Fibroblast of lung (primary cell): ENCODE results near the gene ZNF282.

ENCODE experiments used
- EZH2 ChIP-seq: IDR thresholded peaks from 2 replicates; pipeline ENCODE4 v1.5.1; 2012; ENCODE audit warnings: low read length, control low read depth, mild to moderate bottlenecking; ENCODE audit errors: missing control alignments
- TF ChIP-seq, protein P1 (sequence below), 2 donors: IDR thresholded peaks in 1 of 2; conservative IDR thresholded peaks in 1 of 2; 1 replicate in 1 of 2; 2 replicates in 1 of 2; pipeline ENCODE4 v1.5.1; 2011 to 2012; ENCODE audit warnings: low read length in 2 of 2, control low read depth in 1 of 2, inconsistent platforms in 1 of 2, low read depth in 1 of 2, mild to moderate bottlenecking in 1 of 2

DNA sequence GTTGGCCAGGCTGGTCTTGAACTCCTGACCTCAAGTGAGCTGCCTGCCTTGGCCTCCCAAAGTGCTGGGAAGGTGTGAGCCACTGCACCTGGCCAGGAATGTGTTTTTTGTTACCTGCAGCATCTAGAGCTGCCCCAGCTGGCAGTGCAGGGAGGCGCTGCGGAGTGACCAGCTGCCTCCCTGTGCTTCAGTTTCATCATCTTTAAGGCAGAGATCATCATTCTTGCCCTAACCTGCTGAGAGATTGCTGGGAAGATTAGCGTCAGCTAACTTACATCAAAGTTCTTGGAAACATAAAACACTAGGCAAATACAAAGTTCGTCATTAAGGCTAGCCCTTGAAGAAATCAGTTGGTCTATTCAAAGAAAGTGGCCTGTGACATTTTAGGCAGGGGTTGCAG is 2.3 kb downstream of the ZNF282 start:
- TF ChIP-seq, protein P1, sequence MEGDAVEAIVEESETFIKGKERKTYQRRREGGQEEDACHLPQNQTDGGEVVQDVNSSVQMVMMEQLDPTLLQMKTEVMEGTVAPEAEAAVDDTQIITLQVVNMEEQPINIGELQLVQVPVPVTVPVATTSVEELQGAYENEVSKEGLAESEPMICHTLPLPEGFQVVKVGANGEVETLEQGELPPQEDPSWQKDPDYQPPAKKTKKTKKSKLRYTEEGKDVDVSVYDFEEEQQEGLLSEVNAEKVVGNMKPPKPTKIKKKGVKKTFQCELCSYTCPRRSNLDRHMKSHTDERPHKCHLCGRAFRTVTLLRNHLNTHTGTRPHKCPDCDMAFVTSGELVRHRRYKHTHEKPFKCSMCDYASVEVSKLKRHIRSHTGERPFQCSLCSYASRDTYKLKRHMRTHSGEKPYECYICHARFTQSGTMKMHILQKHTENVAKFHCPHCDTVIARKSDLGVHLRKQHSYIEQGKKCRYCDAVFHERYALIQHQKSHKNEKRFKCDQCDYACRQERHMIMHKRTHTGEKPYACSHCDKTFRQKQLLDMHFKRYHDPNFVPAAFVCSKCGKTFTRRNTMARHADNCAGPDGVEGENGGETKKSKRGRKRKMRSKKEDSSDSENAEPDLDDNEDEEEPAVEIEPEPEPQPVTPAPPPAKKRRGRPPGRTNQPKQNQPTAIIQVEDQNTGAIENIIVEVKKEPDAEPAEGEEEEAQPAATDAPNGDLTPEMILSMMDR (conservative IDR thresholded peaks at IDR 0.05 in 1 of 2, IDR thresholded peaks at IDR 0.05 in 1 of 2; ENCODE audit: low read depth in 1 of 2, low read length in 2 of 2): no peak
- TF ChIP-seq EZH2: no peak
